Measurements from ENCODE around the gene RELL1.

RELL1 gene

DNA sequence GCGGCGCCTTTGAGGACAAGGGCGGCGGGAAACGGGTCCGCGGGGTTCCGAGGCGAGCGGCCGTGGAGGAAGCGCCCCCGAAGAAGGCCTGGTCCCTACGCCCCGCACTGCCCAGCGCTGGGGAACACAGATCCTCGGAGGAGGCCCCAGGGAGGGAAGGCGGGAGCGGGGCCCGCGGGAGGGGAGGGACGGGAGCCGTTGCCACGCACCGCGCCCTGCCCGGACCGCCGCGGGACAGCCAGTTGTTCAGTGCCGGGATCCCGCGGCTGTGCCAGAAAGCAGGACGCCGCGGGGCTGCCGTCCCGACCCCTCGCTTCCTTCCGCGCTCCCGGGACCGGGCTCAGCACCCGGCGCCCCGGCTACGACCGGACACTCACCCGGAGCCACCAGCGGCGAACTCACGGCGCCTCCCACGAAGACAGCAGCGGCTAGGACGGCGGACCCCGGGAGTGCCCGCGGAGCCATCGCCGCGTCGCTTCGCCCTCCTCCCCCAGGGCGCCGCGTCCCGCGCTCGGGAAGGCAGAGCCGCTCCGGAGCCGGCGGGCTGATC, 278 bp downstream of the RELL1 start:
- peak overlapping the region; percentile 71 for H3K4me3 ChIP-seq (ENCODE audit: low read length)
- DNase-seq (ENCODE audit: low read depth): peak; percentile 43
- TF ChIP-seq, protein P1, sequence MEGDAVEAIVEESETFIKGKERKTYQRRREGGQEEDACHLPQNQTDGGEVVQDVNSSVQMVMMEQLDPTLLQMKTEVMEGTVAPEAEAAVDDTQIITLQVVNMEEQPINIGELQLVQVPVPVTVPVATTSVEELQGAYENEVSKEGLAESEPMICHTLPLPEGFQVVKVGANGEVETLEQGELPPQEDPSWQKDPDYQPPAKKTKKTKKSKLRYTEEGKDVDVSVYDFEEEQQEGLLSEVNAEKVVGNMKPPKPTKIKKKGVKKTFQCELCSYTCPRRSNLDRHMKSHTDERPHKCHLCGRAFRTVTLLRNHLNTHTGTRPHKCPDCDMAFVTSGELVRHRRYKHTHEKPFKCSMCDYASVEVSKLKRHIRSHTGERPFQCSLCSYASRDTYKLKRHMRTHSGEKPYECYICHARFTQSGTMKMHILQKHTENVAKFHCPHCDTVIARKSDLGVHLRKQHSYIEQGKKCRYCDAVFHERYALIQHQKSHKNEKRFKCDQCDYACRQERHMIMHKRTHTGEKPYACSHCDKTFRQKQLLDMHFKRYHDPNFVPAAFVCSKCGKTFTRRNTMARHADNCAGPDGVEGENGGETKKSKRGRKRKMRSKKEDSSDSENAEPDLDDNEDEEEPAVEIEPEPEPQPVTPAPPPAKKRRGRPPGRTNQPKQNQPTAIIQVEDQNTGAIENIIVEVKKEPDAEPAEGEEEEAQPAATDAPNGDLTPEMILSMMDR (conservative IDR thresholded peaks at IDR 0.05; ENCODE audit: low read length): no peak

DNA sequence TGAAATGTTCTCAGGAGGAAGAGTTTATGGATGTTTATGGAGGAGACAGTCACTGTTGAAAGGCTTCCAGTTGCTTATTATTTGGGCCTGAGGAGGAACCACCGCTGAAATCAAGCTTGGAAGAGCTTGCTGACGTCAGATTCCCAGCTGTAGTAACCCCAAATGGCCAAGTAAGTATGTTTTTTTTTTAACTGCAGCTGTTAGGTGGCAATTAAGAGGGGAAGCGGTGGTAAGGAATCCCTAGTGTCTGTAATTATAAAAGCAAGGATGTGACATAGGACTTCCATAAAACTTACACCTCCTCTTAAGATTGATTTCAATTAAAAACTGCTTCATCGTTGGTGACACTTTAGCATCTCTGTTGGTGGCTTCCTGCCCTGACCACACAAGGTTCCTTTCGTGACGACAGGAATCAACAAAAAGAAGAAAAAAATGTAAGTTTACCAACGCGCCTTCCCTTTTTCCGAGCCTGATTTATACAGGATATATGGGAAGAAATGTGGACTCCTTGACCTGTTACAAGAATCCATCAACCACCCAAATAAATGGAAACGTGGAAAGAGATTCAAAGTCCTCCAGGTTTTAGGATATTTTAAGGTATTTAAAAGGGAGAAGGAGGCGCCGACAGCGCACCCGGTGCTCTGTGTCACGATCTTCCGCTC, 884 bp downstream of the RELL1 start:
- peak overlapping the region; percentile 71 for H3K4me3 ChIP-seq (ENCODE audit: low read length)
- DNase-seq (ENCODE audit: low read depth): peak; percentile 82
- TF ChIP-seq, protein P1 (conservative IDR thresholded peaks at IDR 0.05; ENCODE audit: low read length): no peak

DNA sequence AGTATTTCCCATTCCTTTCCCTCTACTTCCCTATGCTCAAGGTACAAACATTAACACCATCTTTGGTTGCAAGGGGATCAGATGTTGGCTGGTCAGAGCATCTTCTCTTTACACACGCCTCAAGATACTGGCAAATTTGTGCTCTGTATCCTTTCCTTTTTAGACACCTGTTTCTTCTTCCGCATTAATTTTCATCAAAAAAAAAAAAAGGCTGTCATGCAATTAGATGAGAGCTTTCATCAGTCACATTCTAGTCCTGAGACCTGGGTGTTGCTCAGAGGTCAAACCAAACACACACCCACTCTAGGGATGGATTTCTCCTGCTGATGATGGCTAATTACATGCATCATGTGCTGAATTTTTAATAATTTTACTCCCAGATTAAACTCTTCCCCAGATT, 2.0 kb downstream of the RELL1 start:
- no peak for DNase-seq (ENCODE audit: low read depth)
- TF ChIP-seq, protein P1 (conservative IDR thresholded peaks at IDR 0.05; ENCODE audit: low read length): no peak
- H3K4me3 ChIP-seq (ENCODE audit: low read length): no peak overlapping the region

DNA sequence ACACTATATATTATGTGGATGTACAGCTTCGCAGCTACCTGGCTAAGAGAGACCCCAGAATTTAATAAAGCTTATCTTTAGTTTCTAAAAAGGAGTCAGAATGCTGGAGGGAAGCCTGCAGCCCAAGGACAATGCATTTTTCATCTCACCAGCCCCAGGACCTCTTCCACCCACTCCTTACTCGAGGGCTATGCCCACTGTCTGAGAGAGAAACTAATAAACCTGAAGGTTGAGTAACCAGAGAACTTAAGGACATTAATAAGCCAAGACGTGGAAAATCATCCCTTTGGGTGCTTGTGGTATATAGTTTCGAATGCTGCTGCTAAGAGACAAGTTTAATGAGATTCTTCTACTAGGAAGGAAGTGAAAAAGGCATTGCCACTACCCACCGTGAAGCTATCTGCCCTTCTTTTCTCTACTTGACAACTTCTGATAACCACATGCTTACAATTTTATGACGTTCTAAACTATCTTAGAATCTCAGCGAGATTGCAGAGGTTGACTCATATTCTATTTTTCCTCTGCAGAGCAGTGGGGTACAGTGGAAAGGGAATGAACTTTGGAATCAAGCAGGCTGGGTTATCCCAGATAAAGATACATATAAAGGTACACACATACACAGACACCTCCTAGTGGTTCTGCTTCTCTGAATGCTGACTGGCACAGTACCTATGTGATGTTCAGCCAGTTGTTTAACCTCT, 3.3 kb downstream of the RELL1 start:
- no peak overlapping the region for H3K4me3 ChIP-seq (ENCODE audit: low read length)
- TF ChIP-seq, protein P1 (conservative IDR thresholded peaks at IDR 0.05; ENCODE audit: low read length): no peak
- DNase-seq (ENCODE audit: low read depth): no peak

DNA sequence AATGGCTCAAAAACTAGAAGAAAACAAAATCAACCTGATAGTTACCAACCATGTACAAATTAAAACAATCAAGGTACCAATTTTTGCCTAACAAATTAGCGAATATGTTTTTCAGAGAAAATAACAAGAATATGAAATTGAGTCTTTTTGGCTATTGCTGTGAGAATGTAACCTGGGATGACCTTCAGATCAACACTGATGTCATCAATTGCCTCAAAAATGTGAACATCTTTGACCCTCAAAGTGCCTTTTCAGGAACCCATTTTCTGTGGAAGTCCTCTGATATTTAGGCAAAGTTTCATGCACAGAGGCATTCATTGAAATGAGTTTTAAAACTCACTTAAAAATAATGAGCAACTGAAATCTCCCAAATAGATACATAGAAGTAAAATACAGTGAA, 6.1 kb downstream of the RELL1 start:
- no peak for DNase-seq (ENCODE audit: low read depth)
- H3K4me3 ChIP-seq (ENCODE audit: low read length): no peak overlapping the region
- TF ChIP-seq, protein P1 (conservative IDR thresholded peaks at IDR 0.05; ENCODE audit: low read length): no peak

DNA sequence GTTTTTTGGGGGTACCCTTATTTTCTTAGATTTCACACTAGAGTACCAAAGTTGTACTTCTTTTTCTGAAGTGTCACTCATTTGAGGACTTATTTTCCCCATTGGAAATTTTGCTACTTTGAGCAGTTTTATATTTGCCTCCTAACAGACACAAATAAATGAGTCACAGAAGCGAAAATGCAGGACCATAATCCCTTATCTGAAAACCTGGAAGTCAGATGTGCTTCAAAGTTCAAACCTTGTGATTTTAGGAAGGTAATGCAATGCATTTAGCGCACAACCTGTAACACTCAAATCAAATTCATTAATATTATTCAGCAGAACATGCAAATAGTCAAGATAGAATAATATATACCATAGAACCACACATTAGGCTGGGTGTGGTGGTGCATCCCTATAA, 6.9 kb downstream of the RELL1 start:
- H3K4me3 ChIP-seq (ENCODE audit: low read length): no peak overlapping the region

More for the DNA sequence above, 6.9 kb downstream of the RELL1 start:
- TF ChIP-seq, protein P1 (conservative IDR thresholded peaks at IDR 0.05; ENCODE audit: low read length): no peak
- DNase-seq (ENCODE audit: low read depth): no peak
